GM12872 (cell line): ENCODE data around the gene GNAQ.

Source experiments
- TF ChIP-seq, protein P1 (sequence below): IDR thresholded peaks from 3 replicates; pipeline ENCODE4 v1.5.1; 2011; ENCODE audit warnings: low read depth, mild to moderate bottlenecking, low read length, moderate library complexity; ENCODE audit not compliant: insufficient read depth

The GNAQ gene

DNA sequence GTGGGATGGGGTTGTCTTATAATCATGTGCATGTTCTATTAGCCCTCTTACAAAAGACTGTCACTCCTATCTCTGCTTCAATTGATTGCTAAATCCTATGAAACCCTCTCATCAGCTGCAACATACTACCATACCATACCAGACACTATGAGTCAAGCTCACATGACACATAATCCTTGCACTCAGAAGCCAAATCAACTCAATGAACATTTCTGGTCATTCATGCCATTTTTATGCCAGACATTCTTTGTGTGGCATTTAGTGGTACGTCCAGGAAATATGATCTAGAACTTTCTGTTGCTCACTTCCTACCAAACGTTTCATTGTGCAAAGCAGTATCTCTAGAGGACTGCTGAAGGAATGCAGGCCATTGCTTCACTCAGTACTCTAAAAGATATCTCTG, 224.3 kb downstream of the GNAQ start:
- TF ChIP-seq, protein P1, sequence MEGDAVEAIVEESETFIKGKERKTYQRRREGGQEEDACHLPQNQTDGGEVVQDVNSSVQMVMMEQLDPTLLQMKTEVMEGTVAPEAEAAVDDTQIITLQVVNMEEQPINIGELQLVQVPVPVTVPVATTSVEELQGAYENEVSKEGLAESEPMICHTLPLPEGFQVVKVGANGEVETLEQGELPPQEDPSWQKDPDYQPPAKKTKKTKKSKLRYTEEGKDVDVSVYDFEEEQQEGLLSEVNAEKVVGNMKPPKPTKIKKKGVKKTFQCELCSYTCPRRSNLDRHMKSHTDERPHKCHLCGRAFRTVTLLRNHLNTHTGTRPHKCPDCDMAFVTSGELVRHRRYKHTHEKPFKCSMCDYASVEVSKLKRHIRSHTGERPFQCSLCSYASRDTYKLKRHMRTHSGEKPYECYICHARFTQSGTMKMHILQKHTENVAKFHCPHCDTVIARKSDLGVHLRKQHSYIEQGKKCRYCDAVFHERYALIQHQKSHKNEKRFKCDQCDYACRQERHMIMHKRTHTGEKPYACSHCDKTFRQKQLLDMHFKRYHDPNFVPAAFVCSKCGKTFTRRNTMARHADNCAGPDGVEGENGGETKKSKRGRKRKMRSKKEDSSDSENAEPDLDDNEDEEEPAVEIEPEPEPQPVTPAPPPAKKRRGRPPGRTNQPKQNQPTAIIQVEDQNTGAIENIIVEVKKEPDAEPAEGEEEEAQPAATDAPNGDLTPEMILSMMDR, result no peak

DNA sequence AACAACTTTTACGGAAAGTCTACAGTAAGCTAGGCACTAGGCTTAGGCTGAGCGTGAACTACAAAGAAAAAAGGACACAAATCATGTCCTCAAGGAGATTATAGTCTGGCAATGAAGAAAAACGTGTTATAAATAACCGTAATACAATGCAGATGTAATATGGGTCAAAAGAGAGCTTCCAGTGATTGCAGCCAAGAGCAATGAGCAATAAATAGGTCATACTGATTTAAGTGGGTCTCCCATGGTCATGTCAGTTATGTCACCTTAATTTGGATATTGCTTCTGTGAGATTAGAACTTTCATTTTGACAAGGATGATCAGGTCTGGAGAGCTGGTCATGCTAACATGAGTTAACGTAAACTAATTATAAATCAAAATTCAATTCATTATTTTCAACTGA, 224.9 kb downstream of the GNAQ start:
- TF ChIP-seq, protein P1, result no peak

DNA sequence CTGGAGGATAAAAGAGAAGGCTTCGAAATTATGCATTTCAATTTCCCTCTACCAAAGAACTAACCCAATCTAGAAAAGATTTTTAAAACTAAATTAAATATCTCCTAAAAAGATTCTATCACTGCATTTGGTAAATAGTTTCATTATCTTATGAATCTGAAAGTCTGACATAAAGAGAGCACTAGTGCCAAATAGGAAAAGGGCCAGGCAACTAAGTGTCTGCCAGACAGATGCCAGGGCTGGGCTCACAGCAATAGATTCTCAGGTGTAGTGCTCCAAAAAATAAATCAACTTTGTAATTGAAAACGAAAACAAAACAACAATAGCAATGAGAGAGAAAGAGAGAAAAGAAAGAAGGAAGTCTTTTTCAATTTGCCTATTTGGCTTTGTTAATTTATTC, 225.8 kb downstream of the GNAQ start:
- TF ChIP-seq, protein P1, result no peak

DNA sequence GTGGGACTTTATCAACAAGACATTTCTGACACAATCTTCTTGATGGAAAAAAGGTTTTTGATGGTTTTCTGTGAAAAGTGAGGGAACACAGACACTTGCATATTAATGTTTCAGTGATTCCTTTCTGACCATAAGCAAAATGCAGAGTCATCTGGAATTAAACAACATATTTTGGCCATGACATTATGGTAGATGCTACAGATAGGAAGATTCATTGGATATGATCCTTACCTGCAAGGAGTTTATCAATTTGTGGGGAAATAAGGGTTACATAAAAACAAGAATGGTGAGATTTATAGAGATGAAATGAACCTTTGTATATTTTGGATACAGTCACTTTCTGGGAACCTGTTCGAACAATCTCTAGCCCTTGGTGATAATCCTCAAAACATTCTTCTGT, 228.2 kb downstream of the GNAQ start:
- TF ChIP-seq, protein P1, result no peak

DNA sequence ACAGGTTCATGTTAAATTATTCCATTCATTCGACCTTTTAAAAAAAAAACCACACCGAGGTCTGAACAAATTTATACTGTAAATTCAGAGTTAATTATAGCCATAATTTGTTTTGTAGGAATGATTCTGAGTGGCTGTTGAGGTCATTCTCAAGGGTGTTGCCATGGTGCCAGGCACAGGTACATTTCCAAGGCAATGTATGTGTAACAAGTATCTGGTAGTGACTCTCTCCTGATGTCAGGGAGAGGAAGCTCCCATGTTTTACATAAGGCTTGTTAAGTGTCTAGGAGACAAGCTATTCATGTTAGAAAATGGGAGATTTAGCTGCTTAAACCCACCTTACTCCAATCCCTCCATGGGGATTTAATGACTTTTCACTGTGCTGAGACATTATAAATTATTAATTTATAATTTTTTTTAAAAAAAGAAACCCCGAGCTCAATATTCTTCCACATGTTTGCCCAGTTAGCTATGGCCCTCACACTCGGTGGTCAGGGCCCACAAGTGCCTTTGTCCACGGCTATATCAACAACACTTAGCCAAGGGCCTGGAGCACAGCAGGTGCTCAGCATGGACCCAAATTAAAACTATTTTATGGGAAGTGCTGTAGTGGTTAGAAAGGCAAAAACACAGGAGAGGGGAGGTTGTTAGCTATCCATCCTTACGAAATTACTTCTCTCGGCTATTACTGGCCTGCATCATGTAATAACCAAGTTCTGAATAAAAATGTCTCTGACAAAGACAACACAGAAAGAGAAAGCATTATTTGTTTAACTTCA, 228.9 kb downstream of the GNAQ start:
- TF ChIP-seq, protein P1, result no peak

DNA sequence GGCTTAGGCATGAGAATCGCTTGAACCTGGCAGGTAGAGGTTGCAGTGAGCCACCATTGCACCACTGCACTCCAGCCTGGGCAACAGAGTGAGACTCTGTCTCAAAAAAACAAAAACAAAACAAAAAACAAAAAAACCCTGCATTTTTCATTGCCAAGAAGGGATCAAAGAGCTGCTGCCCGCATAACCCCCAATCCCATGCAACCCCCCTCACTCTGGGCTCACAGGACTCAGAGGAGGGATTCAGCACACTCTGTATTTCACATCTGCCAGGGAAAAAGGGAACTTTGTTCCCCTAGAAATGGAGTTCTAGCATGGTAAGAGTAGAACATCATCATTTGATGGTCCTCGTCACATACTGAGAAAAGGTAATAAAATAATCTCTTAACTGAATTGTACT, 229.5 kb downstream of the GNAQ start:
- TF ChIP-seq, protein P1, result no peak

DNA sequence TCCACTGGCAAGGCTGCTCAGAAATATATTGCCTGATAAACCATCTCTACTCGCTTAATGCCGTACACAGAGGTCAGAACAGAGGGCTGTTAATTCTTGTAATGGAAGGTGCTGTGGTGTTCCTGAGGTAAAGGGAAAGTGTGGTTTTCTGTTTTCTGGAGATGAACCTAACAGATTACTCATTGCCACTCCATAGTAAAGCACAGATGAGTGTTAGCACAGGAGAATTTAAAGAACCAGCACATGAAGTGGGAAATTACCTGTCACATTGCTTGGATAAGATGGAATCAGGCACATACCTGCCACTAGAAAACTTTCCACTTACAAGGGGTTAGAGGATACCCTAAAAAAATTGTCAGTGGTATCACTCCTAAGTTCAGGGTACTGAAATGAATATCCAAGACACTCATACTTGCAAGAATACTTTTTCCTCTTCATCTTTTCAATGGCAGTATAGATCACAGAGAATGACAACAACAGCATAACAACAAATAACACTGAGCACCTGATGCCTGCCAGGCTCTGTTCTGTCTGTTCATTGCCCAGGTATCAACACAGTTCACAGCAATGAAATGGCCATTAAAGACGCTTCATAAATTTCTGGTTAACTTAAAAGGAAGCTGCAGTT, 230.6 kb downstream of the GNAQ start:
- TF ChIP-seq, protein P1, result no peak
